ENCODE measurements around the gene CEP295NL. TPM values are rescaled to one million over a fixed set of nuclear protein-coding genes. Genes with fewer than 3 reads are reported as not detected.

CEP295NL gene
- total RNA-seq, 1 experiment from 2014 or later: 1.8 TPM

DNA sequence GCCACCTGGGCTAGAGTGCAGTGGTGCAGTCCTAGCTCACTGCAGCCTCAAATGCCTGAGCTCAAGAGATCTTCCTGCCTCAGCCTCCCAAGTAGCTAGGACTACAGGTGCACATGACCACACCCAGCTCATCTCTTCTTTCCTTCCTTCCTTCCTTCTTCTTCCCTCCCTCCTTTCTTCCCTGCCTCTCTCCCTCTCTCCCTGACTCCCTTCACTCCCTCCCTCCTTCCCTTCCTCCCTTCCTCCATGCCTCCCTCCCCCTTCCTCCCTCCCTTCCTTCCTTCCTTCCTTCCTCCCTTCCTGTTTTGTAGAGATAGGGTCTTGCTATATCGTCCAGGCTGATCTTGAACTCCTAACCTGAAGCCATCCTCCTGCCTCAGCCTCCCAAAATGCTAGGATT lies 38.9 kb downstream of the CEP295NL start:
- H3K9ac ChIP-seq (ENCODE audit: low read length): no peak overlapping the region
- no peaks in the 10 kb centered on the region for H3K27me3 ChIP-seq (ENCODE audit: low read length)
- H3K4me3 ChIP-seq (ENCODE audit: low read length): no peak overlapping the region
- no peaks in the 10 kb centered on the region for H3K79me2 ChIP-seq (ENCODE audit: low read length)
- no peak overlapping the region for H2AFZ ChIP-seq (ENCODE audit: low read length)
- H4K20me1 ChIP-seq (ENCODE audit: low read length): no peaks in the 10 kb centered on the region
- TF ChIP-seq EZH2phosphoT487 (IDR thresholded peaks at IDR 0.05; ENCODE audit: borderline replicate concordance, low read length) (no peak), EZH2 (IDR thresholded peaks at IDR 0.05; ENCODE audit: low read length, unreplicated experiment) (no peak)
- TF ChIP-seq, protein P1, sequence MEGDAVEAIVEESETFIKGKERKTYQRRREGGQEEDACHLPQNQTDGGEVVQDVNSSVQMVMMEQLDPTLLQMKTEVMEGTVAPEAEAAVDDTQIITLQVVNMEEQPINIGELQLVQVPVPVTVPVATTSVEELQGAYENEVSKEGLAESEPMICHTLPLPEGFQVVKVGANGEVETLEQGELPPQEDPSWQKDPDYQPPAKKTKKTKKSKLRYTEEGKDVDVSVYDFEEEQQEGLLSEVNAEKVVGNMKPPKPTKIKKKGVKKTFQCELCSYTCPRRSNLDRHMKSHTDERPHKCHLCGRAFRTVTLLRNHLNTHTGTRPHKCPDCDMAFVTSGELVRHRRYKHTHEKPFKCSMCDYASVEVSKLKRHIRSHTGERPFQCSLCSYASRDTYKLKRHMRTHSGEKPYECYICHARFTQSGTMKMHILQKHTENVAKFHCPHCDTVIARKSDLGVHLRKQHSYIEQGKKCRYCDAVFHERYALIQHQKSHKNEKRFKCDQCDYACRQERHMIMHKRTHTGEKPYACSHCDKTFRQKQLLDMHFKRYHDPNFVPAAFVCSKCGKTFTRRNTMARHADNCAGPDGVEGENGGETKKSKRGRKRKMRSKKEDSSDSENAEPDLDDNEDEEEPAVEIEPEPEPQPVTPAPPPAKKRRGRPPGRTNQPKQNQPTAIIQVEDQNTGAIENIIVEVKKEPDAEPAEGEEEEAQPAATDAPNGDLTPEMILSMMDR (conservative IDR thresholded peaks at IDR 0.05; ENCODE audit: low read depth, low read length): no peak
- peaks cover 7% of the 10 kb centered on the region; the same call in 1 of the 2 replicates for H3K36me3 ChIP-seq (ENCODE audit: low read depth, low read length)
- POLR2A ChIA-PET (ENCODE audit: unreplicated experiment): no interaction called here
- DNase-seq: no peak
- peaks cover 26% of the 10 kb centered on the region for H3K4me1 ChIP-seq (ENCODE audit: insufficient read depth, low read length)
- CTCF ChIA-PET: interaction anchor here (0.6 kb wide), 2 partner anchors 20 to 318 kb away, joined by 3 to 4 read pairs; no protein-coding TSS in a partner anchor
- intact Hi-C loops (cut with micrococcal nuclease): no loop called here
- peaks cover 8% of the 10 kb centered on the region for H3F3A ChIP-seq (ENCODE audit: low read length, unreplicated experiment)
- BruUV-seq (replicated peaks): no TSS peak
- H3K27ac ChIP-seq (ENCODE audit: low read length): no peak overlapping the region
- H3K4me2 ChIP-seq (ENCODE audit: low read length): no peak overlapping the region
- no peaks in the 10 kb centered on the region for H3K9me3 ChIP-seq (ENCODE audit: low read length)
- H3K9me2 ChIP-seq (replicated peaks; ENCODE audit: low read length): no peaks in the 10 kb centered on the region
- no peak for ATAC-seq

DNA sequence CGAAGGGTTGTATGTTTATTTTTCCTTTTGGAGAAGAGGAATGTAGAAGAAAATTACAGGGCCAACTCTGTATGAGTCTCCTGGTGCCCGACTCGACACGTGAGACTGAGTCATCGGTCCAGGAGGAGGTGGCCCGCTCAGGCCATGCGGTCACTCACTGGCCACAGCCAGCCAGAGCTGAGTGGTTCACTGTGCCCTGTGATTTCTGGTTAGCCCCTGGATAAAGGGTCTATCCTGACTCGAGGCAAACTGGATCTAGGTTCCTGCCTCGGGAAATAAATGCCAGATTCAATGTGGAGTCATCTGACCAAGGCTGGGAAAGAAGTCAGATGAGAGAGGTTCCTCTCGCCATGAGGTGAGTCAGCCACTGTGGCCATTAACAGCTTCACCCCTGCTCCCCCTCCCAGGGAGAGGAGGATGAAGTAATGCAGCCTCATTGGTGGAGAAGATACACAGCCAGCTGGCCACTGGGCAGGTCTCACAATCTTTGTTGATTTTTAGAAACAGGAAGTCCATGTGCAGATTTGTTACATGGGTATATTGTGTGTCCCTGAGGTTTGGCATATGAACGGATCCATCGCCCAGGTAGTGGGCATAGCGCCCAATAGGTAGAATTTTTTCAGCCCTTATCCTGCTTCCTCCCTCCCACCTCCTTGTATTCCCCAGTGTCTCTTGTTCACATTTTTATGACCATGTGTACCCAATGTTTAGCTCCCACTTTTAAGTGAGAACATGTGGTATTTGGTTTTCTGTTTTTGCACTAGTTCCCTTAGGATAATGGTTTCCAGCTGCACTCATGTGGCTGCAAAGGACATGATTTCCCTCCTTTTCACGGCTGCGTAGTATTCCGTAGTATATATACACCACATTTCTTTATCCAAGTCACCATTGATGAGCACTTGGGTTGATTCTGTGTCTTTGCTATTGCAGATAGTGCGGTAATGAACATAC lies 40.7 kb downstream of the CEP295NL start:
- TSS peak; percentile 91 for BruUV-seq (replicated peaks)
- Histone ChIP-seq H3F3A (ENCODE audit: low read length, unreplicated experiment) (peaks cover 8% of the 10 kb centered on the region), H3K4me2 (ENCODE audit: low read length) (peak overlapping the region; percentile 58), H2AFZ (ENCODE audit: low read length) (peak overlapping the region; percentile 69), H3K27ac (ENCODE audit: low read length) (peak overlapping the region; percentile 92), H3K27me3 (ENCODE audit: low read length) (no peaks in the 10 kb centered on the region), H3K9ac (ENCODE audit: low read length) (peak overlapping the region; percentile 73), H4K20me1 (ENCODE audit: low read length) (no peaks in the 10 kb centered on the region), H3K9me2 (replicated peaks; ENCODE audit: low read length) (no peaks in the 10 kb centered on the region), H3K4me1 (ENCODE audit: insufficient read depth, low read length) (peaks cover 26% of the 10 kb centered on the region), H3K79me2 (ENCODE audit: low read length) (no peaks in the 10 kb centered on the region), H3K9me3 (ENCODE audit: low read length) (no peaks in the 10 kb centered on the region), H3K4me3 (ENCODE audit: low read length) (peak overlapping the region; percentile 13; the same call in 1 of the 2 replicates), H3K36me3 (ENCODE audit: low read depth, low read length) (peaks cover 2% of the 10 kb centered on the region; the same call in 1 of the 2 replicates)
- TF ChIP-seq EZH2 (IDR thresholded peaks at IDR 0.05; ENCODE audit: low read length, unreplicated experiment) (no peak), EZH2phosphoT487 (IDR thresholded peaks at IDR 0.05; ENCODE audit: borderline replicate concordance, low read length) (no peak)
- TF ChIP-seq, protein P1 (conservative IDR thresholded peaks at IDR 0.05; ENCODE audit: low read depth, low read length): no peak
- intact Hi-C loops (cut with micrococcal nuclease): loop anchor here (1.0 to 2.0 kb wide), 3 partner anchors 21 to 62 kb away; partner anchors contain the start of genes TIMP2 and USP36
- ATAC-seq (peak; percentile 94), DNase-seq (peak; percentile 98)
- ChIA-PET POLR2A (ENCODE audit: unreplicated experiment) (interaction anchor here (0.6 kb wide), 3 partner anchors 12 to 803 kb away, joined by 3 read pairs; no protein-coding TSS in a partner anchor), CTCF (interaction anchor here (0.5 to 0.7 kb wide), 2 partner anchors 21 to 123 kb away, joined by 3 to 5 read pairs; no protein-coding TSS in a partner anchor)
